Retinal pigment epithelial cell (primary cell): ENCODE measurements around the gene ANXA7.
"Not testable (repeated sequence)": the region's sequence is repeated elsewhere in the genome, so short reads cannot be mapped to it uniquely, and the experiment has no call there.

Source experiments
- DNase-seq: peaks from one replicate; pipeline ENCODE4 v3.0.0-alpha.2; 2010; ENCODE audit warnings: low read depth
- H3K4me3 ChIP-seq: 2 replicates; pipeline ENCODE4 v1.5.1; 2011; ENCODE audit warnings: mild to moderate bottlenecking, low read length, control low read depth, moderate library complexity
- TF ChIP-seq, protein P1 (sequence below): conservative IDR thresholded peaks from 2 replicates; pipeline ENCODE4 v1.5.1; 2011; ENCODE audit warnings: low read depth, low read length, control low read depth, inconsistent platforms

Gene ANXA7

GRCh38 chr10:73398024-73398423 is 15.8 kb downstream of the ANXA7 start:
- TF ChIP-seq, protein P1, sequence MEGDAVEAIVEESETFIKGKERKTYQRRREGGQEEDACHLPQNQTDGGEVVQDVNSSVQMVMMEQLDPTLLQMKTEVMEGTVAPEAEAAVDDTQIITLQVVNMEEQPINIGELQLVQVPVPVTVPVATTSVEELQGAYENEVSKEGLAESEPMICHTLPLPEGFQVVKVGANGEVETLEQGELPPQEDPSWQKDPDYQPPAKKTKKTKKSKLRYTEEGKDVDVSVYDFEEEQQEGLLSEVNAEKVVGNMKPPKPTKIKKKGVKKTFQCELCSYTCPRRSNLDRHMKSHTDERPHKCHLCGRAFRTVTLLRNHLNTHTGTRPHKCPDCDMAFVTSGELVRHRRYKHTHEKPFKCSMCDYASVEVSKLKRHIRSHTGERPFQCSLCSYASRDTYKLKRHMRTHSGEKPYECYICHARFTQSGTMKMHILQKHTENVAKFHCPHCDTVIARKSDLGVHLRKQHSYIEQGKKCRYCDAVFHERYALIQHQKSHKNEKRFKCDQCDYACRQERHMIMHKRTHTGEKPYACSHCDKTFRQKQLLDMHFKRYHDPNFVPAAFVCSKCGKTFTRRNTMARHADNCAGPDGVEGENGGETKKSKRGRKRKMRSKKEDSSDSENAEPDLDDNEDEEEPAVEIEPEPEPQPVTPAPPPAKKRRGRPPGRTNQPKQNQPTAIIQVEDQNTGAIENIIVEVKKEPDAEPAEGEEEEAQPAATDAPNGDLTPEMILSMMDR = peak; percentile 31
- DNase-seq = no peak
- H3K4me3 ChIP-seq = no peak overlapping the region

- not testable (repeated sequence) for DNase-seq, H3K4me3 ChIP-seq
Measured at GRCh38 chr10:73394325-73394724, 19.5 kb downstream of the ANXA7 start.

DNA sequence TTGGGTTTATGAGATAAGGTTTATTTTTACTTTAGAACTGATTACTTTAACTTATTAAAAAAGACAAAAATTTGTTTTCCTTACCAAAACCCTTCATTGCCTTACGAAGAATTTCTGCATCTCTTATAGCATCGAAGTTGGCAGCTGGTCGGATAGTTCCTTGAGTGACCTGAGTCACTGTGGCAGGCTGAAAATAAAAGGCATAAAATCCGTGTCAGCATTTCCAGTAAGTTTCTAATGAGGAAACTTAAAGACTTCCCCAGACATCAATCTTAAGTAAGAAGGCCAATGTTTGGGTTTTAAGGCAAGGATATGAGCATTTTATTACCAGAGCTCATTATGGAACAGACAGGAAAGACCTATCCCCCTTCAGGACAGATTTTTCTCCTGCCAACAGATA is 25.6 kb downstream of the ANXA7 start:
- TF ChIP-seq, protein P1 = no peak
- DNase-seq = no peak
- H3K4me3 ChIP-seq = no peak overlapping the region

DNA sequence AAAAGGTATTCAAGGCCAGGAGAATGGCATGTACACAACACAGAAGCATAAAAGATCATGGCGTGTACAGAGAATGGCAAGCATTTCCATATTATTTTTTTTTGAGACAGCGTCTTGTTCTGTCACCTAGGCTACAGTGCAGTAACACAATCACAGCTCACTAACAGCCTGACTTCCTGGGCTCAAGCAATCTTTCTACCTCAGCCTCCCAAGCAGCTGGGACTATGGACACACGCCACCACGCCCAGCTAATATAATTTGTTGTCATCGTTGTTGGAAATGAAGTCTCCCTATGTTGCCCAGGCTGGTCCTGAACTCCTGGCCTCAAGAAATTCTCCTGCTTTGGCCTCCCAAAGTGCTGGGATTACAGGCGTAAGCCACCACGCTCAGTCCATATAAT is 27.3 kb downstream of the ANXA7 start:
- no peak overlapping the region for H3K4me3 ChIP-seq
- TF ChIP-seq, protein P1 = no peak
- no peak for DNase-seq

GRCh38 chr10:73379064-73379748 is 34.7 kb downstream of the ANXA7 start:
- no peak for DNase-seq
- TF ChIP-seq, protein P1 = no peak

DNA sequence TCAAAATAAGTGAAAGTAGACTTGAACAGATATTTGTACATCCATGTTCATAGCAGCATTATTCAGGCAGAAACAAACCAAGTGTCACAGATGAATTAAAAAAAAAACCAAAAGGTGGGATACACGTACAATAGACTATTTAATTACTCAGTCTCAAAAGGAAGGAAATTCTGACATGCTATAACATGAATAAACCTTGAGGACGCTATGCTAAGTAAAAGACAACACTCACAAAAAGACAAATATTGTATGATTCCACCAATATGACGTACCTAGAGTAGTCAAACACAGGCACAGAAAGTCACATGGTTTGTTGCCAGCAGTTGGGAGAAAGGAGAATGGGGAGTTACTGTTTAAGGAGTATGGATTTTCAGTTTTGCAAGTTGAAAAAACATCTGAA is 37.2 kb downstream of the ANXA7 start:
- DNase-seq = no peak
- TF ChIP-seq, protein P1 = no peak

More at GRCh38 chr10:73379064-73379748, 34.7 kb downstream of the ANXA7 start:
- H3K4me3 ChIP-seq = no peak overlapping the region

GRCh38 chr10:73368238-73368637 is 45.6 kb downstream of the ANXA7 start:
- TF ChIP-seq, protein P1 = no peak

More for the DNA sequence above, 37.2 kb downstream of the ANXA7 start:
- no peak overlapping the region for H3K4me3 ChIP-seq

More at GRCh38 chr10:73368238-73368637, 45.6 kb downstream of the ANXA7 start:
- DNase-seq = no peak
- H3K4me3 ChIP-seq = no peak overlapping the region
